Thymus (tissue), 11 donors: ENCODE data around the gene ZDHHC14. TPM values are rescaled to one million over a fixed set of nuclear protein-coding genes. Genes with fewer than 3 reads are reported as not detected.
"Not testable (repeated sequence)": the region's sequence is repeated elsewhere in the genome, so short reads cannot be mapped to it uniquely, and the experiment has no call there.

ENCODE experiments used
- DNase-seq, 9 donors: peaks; one replicate each; pipeline ENCODE4 v3.0.0-alpha.2; 2013; ENCODE audit warnings: low spot score in 9 of 9, low read depth in 6 of 9, missing footprints in 1 of 9
- H3K27ac ChIP-seq, 2 donors: one replicate each; pipeline ENCODE4 v1.5.1; 2013; ENCODE audit warnings: control low read depth in 1 of 2, low read depth in 1 of 2, low read length in 1 of 2, mild to moderate bottlenecking in 1 of 2, moderate library complexity in 1 of 2
- H3K27me3 ChIP-seq, 2 donors: one replicate each; pipeline ENCODE4 v1.5.1; 2013; ENCODE audit warnings: low read length in 1 of 2; ENCODE audit not compliant: control insufficient read depth in 2 of 2, insufficient read depth in 1 of 2
- H3K36me3 ChIP-seq, 2 donors: one replicate each; pipeline ENCODE4 v1.5.1; 2013; ENCODE audit warnings: low read length in 1 of 2, mild to moderate bottlenecking in 1 of 2, moderate library complexity in 1 of 2; ENCODE audit not compliant: control insufficient read depth in 2 of 2, insufficient read depth in 2 of 2
- H3K4me1 ChIP-seq, 2 donors: one replicate each; pipeline ENCODE4 v1.5.1; 2013; ENCODE audit warnings: low read length in 2 of 2; ENCODE audit not compliant: control insufficient read depth in 2 of 2, insufficient read depth in 2 of 2
- H3K4me3 ChIP-seq, 2 donors: one replicate each; pipeline ENCODE4 v1.5.1; 2013; ENCODE audit warnings: low read length in 2 of 2, control low read depth in 1 of 2, mild to moderate bottlenecking in 1 of 2
- H3K9me3 ChIP-seq, 2 donors: one replicate each; pipeline ENCODE4 v1.5.1; 2013; ENCODE audit warnings: low read length in 1 of 2, mild to moderate bottlenecking in 1 of 2; ENCODE audit not compliant: control insufficient read depth in 2 of 2, insufficient read depth in 1 of 2
- WGBS: extraction: QIAGEN DNeasy Blood & Tissue Kit; methylation state at CpG from one replicate; pipeline ENCODE4 v1.1.7; 2013; 5-methylcytosine and 5-hydroxymethylcytosine counted together
- polyA plus RNA-seq: library from polyadenylated mRNA; stranded (reverse); fragments of 200-250 nt; gene quantifications from one replicate; pipeline ENCODE4 v1.2.3, GENCODE V29; 2013
- total RNA-seq: library from RNA; stranded (reverse); fragments of 120-200 nt; gene quantifications from one replicate; pipeline ENCODE4 v1.2.4, GENCODE V29; 2013
- donor health status: healthy.

The ZDHHC14 gene
- total and polyA plus RNA-seq, 2 donors = 3.4 to 7.5 TPM

DNA sequence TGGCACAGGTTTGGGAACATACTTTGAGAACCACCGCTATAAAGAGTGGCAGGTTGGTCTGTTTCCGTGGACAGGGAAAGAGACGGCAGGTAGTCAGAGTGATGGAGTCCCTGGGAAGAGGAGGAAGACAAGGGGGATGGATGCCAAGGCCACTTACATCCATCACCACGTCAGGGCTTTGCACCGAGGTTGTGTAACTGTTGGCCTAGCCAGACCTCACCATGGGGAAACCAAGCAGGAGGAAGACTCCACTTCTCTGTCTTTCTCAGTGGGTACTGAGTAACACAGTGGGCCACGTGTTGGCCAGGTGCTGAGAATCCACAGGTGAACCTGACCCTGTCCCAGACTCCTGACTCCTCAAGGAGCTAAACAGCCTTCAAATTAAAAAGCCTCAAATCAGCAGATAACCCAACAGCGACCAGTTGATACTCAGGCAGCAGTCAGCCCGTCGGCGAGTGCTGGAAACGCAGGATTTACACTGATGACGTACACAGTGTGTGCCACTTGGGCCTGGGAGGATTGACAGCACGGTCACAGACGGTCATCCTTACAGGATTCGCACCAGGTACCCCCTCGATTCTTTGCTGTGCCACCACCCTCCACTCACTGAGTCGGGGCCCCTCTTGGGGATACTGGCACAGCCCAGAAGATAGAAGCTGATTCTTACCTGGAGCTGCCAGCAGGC, 307.4 kb downstream of the ZDHHC14 start:
- Histone ChIP-seq H3K9me3 (no peaks in the 10 kb centered on the region), H3K4me1 (no peaks in the 10 kb centered on the region), H3K27ac (no peak overlapping the region), H3K36me3 (no peaks in the 10 kb centered on the region), H3K4me3 (no peak overlapping the region), H3K27me3 (peaks cover 0 to 2% of the 10 kb centered on the region in 2 donors)
- DNase-seq = no peak
- 94% methylated on average over 17 of the region's 17 CpGs for WGBS

DNA sequence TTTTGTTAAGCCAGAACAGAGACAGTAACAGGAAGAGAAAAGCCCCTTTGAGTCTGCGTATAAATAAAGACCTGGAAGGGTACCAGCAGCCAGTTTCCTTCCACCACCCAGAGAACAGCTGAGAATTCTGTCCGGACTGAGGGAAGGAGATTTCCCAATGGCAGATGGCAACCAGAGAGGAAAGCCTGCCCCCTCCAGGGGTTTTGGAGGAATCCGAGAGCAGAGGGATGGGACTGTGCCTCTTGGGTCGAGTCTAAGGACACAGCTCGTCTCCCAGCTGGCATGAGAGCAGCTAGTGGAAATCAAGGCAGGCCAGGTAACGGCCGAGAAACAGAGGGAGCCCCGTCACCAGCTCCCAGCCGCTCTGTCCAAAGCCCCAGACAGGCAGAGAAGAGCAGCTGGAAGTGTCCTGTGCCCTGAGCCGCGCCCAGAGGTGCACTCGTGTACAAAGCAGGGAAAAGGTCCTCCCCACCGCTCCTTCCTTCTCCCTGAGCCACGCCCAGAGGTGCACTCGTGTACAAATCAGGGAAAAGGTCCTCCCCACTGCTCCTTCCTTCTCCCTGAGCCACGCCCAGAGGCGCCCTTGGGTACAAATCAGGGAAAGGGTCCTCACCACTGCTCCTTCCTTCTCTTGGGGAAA, 308.1 kb downstream of the ZDHHC14 start:
- Histone ChIP-seq H3K4me1 (no peaks in the 10 kb centered on the region), H3K4me3 (no peak overlapping the region), H3K27me3 (peaks cover 0 to 2% of the 10 kb centered on the region in 2 donors), H3K9me3 (no peaks in the 10 kb centered on the region), H3K36me3 (no peaks in the 10 kb centered on the region), H3K27ac (no peak overlapping the region)
- DNase-seq = no peak
- WGBS = 83% methylated on average over 17 of the region's 17 CpGs

DNA sequence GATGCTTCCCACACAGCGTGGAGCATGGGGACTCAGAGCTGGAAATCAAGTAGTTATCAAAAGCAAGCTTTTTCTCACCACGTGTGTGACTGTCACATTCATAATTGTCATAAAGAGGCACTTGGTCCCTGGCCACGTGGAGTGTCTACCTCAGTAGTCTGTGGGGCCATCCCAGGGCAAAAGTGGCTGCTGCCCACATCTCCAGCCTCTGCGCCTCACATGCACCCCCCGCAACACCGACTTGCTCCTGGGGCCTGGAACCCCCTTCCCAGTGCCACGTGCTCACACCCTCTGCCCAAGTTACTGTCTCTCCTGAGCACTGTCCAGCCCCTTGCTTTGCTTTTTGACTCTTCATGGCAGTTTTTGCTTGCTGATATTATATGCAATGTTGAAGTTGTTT, 308.9 kb downstream of the ZDHHC14 start:
- Histone ChIP-seq H3K9me3 (no peaks in the 10 kb centered on the region), H3K4me3 (no peak overlapping the region), H3K27ac (no peak overlapping the region), H3K36me3 (no peaks in the 10 kb centered on the region), H3K4me1 (no peaks in the 10 kb centered on the region), H3K27me3 (peaks cover 0 to 2% of the 10 kb centered on the region in 2 donors)
- no peak for DNase-seq
- WGBS = 89% methylated on average over 7 of the region's 7 CpGs

DNA sequence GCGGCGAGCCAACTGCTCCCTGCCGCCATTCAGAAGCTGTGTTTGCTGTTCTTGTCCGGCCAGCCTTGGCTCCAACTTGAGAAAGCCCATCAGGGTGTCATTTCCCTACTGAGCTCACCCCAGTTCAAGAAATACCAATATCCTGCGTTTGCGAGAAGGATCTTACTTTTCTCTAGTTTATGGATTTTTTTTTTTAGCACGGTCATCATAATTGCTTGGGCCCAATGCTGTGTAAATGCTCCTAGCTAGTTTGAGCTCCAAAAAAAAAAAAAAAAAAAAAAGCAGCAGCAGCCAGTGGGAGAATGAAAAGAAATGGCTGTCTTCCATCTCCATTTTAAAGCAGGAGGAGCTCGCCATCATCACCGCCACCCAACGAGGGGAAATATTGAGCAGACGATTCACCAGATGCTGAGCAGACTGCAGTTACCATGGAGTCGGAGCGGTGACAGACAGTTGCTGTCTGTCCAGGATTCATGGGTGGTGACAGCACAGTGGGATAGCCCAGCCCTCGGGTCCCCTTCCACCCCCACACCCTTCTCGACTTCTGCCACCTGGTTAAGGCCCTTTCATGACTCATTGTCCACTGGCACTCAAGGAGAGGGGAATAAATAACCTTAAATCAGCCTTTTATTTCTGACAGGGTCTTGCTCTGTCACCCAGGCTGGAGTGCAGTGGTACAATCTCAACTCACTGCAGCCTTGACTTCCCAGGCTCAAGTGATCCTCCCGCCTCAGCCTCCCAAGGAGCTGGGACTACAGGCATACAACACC, 309.6 kb downstream of the ZDHHC14 start:
- Histone ChIP-seq H3K4me1 (no peaks in the 10 kb centered on the region), H3K27ac (no peak overlapping the region), H3K4me3 (no peak overlapping the region), H3K9me3 (no peaks in the 10 kb centered on the region), H3K27me3 (peaks cover 0 to 2% of the 10 kb centered on the region in 2 donors), H3K36me3 (no peaks in the 10 kb centered on the region)
- DNase-seq = no peak
- 96% methylated on average over 16 of the region's 16 CpGs for WGBS

DNA sequence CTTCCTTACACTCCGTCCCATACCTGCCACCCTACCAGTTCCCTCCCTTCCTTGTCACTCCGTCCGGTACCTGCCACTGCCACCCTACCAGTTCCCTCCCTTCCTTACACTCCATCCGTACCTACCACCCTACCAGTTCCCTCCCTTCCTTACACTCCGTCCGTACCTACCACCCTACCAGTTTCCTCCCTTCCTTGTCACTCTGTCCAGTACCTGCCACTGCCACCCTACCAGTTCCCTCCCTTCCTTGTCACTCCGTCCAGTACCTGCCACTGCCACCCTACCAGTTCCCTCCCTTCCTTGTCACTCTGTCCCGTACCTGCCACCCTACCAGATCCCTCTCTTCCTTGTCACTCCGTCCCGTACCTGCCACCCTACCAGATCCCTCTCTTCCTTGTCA, 310.6 kb downstream of the ZDHHC14 start:
- not testable (repeated sequence) for H3K36me3 ChIP-seq, H3K4me3 ChIP-seq, H3K27ac ChIP-seq, DNase-seq, H3K4me1 ChIP-seq, H3K27me3 ChIP-seq, H3K9me3 ChIP-seq
- 94% methylated on average over 10 of the region's 10 CpGs for WGBS

DNA sequence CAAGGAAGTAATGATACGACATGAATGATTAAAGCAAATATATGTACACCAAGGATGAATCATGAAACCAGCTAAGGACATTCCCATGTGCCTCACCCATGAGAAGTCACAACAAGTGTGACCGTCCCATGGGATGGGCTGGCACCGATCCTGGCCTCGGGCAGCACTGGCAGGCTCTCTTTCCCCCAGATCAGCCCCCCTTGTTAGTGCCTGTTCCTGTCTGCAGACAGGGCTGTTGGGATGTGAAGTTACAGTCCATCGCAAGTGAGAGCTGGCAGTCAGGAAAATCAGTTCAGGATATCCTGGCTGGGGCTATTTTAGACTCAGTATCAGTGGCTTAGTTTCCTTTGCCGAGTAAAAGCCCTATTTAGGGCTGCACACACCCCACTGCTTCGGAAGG, 312.9 kb downstream of the ZDHHC14 start:
- H3K4me3 ChIP-seq = no peak overlapping the region
- no peak for DNase-seq
- H3K9me3 ChIP-seq = no peaks in the 10 kb centered on the region
- peaks cover 0 to 2% of the 10 kb centered on the region in 2 donors for H3K27me3 ChIP-seq
- H3K36me3 ChIP-seq = no peaks in the 10 kb centered on the region
- no peaks in the 10 kb centered on the region for H3K4me1 ChIP-seq
- H3K27ac ChIP-seq = no peak overlapping the region
- 72% methylated on average over 7 of the region's 7 CpGs for WGBS

DNA sequence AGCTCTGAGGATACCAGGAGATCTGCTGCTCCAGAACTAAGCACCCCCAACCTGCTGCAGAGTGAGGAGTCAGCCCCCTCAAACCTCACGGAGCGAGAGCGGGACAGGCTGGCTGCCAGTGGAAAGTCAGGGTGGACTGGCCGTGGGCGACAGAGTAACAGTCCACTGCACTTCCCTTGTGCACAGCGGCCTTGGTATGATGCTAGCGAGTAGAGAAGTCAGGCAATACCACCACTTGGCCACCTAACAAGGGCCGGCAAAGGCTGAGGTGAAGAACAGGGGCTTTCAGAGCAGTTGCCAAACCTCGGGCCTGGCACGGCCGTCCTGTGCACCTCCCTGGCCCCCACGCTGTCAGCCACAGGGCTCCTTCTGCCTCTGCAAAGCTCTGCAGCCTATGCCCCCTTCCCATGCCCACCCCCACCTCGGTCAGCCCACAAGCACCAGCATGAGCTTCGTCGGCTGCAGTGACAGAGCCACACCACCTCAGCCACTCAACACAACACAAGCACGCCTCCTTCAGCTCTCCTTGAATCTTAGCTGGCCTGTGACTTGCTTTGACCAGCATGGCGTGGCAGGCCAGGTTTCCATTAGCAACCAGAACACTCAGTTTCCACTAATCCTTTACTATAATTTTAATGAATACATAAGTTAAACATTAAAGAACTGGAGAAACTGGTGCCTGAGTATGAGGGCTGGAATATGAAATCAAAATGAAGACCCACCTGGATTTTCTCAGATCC, 314.5 kb downstream of the ZDHHC14 start:
- Histone ChIP-seq H3K4me1 (no peaks in the 10 kb centered on the region), H3K4me3 (no peak overlapping the region), H3K27me3 (peaks cover 0 to 2% of the 10 kb centered on the region in 2 donors), H3K36me3 (no peaks in the 10 kb centered on the region), H3K27ac (no peak overlapping the region), H3K9me3 (no peaks in the 10 kb centered on the region)
- no peak for DNase-seq
- WGBS = 91% methylated on average over 17 of the region's 17 CpGs

DNA sequence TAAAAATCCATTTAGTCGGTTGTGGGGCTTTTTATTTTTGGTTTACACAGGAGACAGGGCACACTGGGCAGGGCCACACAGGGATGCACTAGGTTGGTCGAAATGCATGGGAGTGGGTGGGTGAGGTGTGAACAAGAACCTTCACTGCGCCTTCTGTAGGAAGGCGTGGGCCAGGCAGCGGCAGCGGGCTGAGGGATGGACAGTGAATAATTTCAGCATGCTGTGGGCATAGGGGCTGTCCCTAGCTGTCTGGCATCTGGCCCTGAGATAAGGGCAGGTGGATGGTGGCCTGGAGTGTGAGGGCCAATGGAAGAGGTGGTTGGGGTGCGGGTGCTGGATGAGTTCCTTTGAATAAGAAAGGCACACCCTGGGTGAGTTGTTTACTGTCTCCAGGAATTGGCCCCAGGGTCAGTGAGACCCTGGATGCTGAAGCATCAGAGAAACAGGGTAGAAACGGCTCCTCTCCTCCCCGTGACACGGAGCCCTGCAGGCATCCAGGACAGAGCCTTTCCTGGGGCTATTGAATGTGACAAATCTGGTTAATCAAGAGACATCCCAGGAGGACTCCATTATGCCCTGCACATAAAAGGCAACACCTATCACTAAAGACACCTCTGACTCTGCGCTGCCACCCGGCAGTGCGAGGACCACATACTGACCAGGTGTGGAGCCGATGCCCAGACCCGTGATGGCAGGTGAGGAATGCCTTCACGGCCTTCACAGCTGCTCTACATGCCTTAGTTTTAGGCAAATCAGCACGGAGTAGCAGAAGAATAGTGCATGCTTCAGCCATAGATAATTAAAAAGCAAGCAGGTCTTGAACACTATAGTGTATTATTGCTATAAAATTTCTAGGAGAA, 319.0 kb downstream of the ZDHHC14 start:
- no peak for DNase-seq
- WGBS = 91% methylated on average over 17 of the region's 17 CpGs
- no peaks in the 10 kb centered on the region for H3K36me3 ChIP-seq
- H3K4me1 ChIP-seq = no peaks in the 10 kb centered on the region
- H3K27me3 ChIP-seq = no peaks in the 10 kb centered on the region
- H3K27ac ChIP-seq = no peak overlapping the region
- no peaks in the 10 kb centered on the region for H3K9me3 ChIP-seq
- H3K4me3 ChIP-seq = no peak overlapping the region
